ENCODE measurements around the gene MIEF1.

The MIEF1 gene

GRCh38 chr22:39476664-39477063, 25.4 kb upstream of the MIEF1 start:
- TF ChIP-seq CTCF (IDR thresholded peaks at IDR 0.05; ENCODE audit: low read depth, low read length), result no peak

GRCh38 chr22:39477542-39477941, 24.5 kb upstream of the MIEF1 start:
- H3K4me3 ChIP-seq (replicated peaks in 1 of 2; ENCODE audit: low read depth in 2 of 2, low read length in 2 of 2), result no peak overlapping the region
- DNase-seq (ENCODE audit: low read depth in 2 of 2), result no peak
- no peak for TF ChIP-seq CTCF (IDR thresholded peaks at IDR 0.05; ENCODE audit: low read depth, low read length)

More at GRCh38 chr22:39476664-39477063, 25.4 kb upstream of the MIEF1 start:
- no peak overlapping the region for H3K4me3 ChIP-seq (replicated peaks in 1 of 2; ENCODE audit: low read depth in 2 of 2, low read length in 2 of 2)
- no peak for DNase-seq (ENCODE audit: low read depth in 2 of 2)

GRCh38 chr22:39478441-39478850, 23.6 kb upstream of the MIEF1 start:
- no peak for TF ChIP-seq CTCF (IDR thresholded peaks at IDR 0.05; ENCODE audit: low read depth, low read length)
- peak in 1 of 2 donors; percentile 15 for DNase-seq (ENCODE audit: low read depth in 2 of 2)
- no peak overlapping the region for H3K4me3 ChIP-seq (replicated peaks in 1 of 2; ENCODE audit: low read depth in 2 of 2, low read length in 2 of 2)

- no peak for DNase-seq (ENCODE audit: low read depth in 2 of 2)
- H3K4me3 ChIP-seq (replicated peaks in 1 of 2; ENCODE audit: low read depth in 2 of 2, low read length in 2 of 2), result no peak overlapping the region
- no peak for TF ChIP-seq CTCF (IDR thresholded peaks at IDR 0.05; ENCODE audit: low read depth, low read length)
These were observed 22.8 kb upstream of the MIEF1 start for GRCh38 chr22:39479254-39479653.

GRCh38 chr22:39480557-39480956, 21.5 kb upstream of the MIEF1 start:
- TF ChIP-seq CTCF (IDR thresholded peaks at IDR 0.05; ENCODE audit: low read depth, low read length), result no peak
- DNase-seq (ENCODE audit: low read depth in 2 of 2), result no peak
- no peak overlapping the region for H3K4me3 ChIP-seq (replicated peaks in 1 of 2; ENCODE audit: low read depth in 2 of 2, low read length in 2 of 2)

- H3K4me3 ChIP-seq (replicated peaks in 1 of 2; ENCODE audit: low read depth in 2 of 2, low read length in 2 of 2), result no peak overlapping the region
- no peak for DNase-seq (ENCODE audit: low read depth in 2 of 2)
- TF ChIP-seq CTCF (IDR thresholded peaks at IDR 0.05; ENCODE audit: low read depth, low read length), result no peak
These were observed 21.0 kb upstream of the MIEF1 start for GRCh38 chr22:39481054-39481453.

GRCh38 chr22:39481595-39481994, 20.5 kb upstream of the MIEF1 start:
- DNase-seq (ENCODE audit: low read depth in 2 of 2), result no peak
- TF ChIP-seq CTCF (IDR thresholded peaks at IDR 0.05; ENCODE audit: low read depth, low read length), result no peak
- no peak overlapping the region for H3K4me3 ChIP-seq (replicated peaks in 1 of 2; ENCODE audit: low read depth in 2 of 2, low read length in 2 of 2)

Measured in cardiac fibroblast (primary cell).